Hematopoietic multipotent progenitor cell treated with erythropoietin and hydrocortisone succinate and interleukin-3 and kit ligand, for 4 days (in vitro differentiated cells): ENCODE measurements around the gene RPL19.
A peak's percentile ranks its signal among the peaks of the same experiment; 100 is the strongest.
"Not testable (repeated sequence)": the region's sequence is repeated elsewhere in the genome, so short reads cannot be mapped to it uniquely, and the experiment has no call there.

Experiments
- DNase-seq: peaks from one replicate; pipeline ENCODE4 v3.0.0-alpha.2; 2015

RPL19 gene

DNA sequence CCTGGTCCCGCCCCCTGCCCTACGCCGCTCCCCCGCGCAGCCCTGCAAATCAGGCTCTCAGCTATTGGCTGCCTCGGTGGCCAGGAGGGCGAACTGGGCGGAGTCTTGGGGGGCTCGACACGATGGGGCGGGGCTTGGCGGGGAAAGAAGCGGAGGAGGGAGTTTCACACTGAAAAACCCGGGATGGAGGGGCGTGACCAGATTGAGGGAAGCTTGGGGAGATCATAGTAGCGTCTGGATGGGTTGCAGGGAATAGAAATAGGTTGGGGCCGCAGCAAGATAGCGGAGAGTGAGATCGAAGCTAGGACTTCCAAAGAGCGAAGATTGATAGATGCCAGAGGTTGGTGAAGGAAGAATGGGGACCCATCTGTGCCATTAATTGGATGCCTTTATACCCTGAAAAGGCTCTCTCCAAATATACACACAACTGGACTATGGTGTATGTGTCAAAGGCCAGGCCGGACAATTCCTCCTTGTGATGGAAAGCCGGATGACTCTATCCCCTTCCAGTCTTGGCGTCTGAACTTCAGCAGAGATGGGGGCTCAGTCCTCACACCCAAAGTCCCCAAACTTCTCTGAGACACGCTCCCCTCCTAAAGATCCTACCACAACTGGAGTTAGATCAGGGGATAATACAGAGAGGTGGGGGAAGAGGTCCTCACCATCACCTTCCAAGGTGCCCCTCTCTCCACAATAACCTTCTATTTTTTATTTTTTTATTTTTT lies 26.0 kb downstream of the RPL19 start:
- DNase-seq: peak; percentile 69

DNA sequence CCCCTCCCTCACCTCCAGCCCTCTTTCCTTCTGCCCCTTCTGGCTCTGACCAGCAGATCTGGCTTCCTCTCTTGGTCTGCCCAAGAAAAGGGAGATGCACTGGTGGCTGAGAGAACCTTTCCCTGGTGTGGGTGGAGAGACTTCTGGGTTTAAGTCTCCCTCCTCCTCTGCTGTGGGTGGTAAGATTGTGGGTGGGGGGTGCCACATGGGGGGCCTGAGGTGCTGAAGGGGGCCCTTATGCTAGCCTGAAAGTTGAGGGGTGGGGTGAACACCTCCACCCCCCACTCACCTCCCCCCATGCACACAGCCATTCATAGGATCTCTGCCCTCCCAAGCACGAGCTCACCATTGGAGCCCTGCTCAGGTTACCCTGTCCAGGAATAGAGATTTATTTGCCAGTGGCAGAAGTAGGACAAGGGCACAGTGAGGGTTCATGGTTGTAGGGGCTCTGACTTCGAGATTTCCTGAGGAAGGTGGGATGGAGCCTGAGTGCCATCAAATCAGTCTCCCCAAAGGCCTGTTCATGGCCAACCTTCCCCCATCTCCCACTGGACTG lies 27.4 kb downstream of the RPL19 start:
- DNase-seq: no peak

DNA sequence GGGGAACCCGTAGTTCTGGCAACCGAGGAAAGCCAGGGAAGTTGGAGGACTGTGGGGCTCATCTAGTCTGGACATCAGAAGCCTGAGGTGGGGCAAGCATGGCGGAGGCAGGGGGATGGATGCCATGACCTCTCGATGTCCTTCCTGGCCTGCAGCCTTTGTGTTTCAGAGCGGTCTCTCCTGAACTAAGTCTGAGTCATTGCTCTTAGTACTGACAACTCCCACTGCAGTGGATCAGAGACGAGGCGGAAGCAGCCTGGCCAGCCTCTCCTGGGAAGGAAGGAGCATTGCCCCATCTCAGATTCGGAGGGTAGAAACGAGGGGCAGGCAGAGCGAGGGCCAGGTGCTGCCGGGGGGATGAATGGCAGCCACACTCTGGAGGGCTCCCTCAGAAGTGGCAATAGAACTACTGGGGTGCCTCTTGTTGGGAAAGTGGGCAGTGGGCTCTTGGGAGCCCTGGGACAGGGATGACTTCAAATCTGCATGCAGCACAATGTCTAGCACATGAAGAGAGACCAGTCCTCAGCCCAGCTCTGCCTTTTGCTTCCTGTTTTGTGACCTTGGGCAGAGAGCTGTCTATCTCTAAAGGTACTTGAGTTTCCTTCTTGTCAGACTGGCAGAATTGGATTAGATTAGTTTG lies 29.3 kb downstream of the RPL19 start:
- no peak for DNase-seq

DNA sequence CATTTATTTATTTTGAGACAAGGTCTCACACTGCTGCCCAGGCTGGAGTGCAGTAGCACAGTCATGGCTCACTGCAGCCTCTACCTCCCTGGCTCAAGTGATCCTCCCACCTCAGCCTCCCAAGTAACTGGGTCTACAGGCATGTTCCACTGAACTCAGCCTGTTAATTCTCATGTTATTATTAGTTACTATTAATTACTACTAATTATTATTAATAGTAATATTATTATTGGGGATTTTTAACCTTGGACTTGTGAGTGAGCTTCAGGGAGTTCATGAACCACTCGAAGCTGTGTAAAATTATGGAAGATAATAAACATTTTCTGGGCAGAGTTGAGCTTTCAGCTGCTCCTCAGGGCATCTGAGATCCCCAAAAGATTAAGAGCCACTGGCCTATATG lies 30.3 kb downstream of the RPL19 start:
- no peak for DNase-seq

DNA sequence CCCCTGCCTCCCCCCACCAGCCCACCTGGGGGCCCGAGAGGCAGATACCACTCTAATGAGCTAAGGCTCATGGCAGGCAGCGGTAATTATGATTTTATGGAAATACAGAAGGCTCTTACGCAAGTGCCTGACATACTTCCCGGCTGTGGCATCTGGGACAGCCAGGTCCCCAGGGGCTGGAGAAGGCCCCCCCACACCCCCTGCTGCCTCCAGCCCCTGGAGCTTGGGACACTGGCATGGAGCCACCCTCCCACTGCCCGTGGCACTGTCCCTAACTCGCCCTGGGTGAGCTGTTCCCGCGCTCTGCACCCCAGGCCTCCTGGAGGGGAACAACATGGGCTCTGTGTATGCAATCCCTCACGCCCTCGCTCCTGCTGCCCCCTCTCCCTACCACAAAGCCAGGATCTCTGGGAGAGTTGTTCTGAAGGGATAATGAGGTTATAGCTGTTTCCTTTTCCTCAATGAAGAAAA lies 31.0 kb downstream of the RPL19 start:
- no peak for DNase-seq

DNA sequence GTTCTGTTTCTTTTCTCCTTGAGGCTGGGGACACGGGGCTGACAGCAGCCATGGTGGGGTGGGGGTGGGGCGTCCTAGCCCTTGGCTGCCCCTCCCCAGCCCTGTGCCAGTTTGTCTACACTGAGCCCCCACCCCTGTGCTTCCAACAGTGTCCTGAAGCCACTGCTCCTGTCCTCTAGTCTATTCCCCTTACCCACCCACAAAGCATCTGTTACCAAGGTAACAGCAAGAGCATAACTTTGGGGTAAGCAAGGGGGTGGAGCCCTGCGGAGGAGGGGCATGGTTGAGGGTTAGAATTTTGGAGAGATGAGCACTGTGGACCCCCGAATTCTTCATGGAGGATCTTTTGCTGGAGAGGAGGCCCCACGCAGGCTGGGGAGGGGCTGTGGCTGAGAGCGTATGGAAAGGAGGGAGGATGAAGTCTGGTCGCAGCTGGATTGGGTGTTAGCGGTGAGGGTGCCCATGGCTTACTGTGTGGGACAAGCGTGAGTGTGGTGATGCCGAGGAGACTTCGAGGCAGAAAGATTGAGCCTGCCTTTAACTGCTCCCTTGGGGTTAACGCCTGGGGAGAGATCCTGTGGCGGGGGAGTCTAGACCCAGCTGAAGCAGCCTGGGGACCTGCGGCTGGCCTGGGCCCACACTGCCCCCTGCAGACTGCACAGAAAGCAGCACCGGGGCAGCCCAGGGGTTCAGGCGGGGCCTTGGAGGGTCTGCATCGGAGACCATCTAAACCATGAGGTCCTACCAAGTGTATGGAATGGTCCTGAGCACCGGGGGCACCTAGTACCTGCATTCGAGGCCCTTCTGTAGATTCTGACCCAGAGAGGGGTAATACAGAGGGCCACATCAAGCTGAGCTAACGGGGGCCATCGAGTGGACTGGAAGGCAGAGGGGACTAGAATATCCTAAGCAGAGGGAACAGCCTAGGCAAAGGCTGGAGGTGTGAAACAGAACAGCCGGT lies 31.8 kb downstream of the RPL19 start:
- DNase-seq: peak; percentile 68

DNA sequence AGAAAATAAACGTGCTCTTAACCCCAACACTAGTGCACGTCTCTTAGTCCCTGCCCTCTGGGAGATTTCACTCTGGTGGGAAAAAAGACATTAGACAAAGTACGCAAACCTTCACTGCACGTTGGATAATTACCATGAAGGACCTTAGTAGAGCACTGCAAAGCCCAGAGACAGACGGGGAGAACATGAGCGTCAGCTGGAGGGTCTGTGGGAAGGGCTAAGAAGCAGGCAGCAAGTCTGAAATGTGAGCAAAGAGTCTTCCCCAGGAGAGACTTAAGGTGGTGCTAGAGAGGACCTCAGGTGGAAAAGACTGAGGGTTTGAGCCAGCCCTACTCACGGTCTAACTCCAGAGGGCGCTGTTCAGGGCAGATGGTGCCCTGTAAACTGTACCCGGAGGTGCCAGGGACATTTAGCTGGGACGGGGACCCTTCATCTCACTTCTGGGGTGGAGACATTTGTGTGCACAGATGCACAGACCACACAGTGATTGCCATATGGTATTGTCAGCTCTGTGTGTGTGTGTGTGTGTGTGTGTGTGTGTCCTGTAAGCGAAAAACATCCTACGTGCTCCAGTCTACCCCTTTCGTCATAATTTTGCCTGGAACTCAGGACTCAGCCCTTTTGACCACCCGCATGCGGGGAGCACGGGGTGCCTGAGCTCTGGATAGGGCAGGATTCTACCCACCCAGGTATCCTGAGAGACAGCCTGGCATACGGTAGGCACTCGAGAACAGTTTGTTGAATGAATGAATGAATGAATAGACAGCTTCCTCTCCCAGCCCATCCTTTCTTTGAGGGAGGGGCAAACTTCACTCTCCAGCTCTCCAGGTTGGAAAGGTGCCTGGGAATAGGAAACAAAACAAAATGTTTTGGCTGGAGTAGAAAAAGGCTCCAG lies 35.7 kb downstream of the RPL19 start:
- DNase-seq: peak; percentile 90

DNA sequence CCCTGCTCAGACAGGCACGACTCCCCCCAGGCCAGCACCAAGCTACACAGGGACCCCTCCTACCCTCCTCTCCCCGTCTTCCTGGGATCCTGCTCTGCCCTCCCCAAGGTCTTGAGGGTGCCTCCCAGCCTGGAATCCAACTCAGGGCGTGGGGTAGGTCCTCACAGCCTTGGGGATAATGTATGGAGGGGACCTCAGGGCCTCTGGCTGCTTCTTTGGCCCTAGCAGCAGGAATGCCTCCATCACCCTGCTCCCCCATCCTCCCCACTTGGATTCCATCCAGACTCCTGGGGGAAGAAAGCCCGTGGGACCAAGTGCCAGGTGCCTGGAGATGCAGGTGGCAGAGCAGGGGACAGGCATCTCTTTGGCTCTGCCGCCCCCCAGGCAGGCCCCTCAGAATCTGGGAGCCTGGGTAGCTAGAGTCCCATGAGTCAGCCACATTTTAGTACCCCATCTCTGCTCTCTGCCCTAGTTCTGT lies 36.4 kb downstream of the RPL19 start:
- no peak for DNase-seq

DNA sequence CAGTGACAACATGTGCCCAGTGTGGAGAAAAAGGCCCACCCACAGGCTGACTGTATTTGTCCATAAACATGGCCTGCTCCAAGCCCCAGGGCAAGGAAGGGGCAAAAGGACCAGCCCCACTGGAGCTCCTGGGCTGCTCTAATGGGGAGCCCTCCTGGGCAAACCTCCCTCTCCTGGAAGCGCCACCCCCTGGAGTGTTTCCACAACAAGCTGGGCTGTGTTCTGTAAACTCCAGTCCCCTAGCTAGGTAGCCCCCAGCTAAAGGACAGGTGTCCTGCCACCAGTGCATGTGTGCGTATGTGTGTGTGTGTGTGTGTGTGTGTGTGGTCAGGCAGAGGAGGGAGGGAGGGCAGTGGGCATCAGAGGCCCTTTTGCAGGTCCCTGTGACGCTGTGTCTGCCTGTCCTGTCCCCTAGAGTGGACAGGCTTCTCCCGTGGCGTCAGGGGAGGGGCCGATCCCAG lies 36.9 kb downstream of the RPL19 start:
- DNase-seq: no peak

DNA sequence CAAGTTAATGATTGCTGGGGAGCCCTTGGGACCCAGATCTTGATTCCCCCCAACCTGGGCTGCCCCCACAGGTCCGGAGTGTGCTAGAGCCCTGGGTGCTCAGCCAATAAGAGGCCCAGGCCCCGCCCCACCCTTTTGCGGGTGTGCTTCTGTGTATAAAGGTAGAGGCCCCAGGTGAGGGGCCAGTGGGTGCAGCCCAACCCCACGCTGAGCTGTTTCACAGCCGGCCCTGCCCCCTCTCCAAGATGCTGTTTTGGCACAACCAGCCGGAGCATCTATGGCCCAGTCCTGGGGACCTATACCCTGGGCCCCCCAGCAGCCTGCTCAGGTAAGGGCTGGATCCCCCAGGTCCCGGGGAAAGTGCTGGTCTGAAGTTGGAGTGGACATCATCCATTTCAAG lies 37.5 kb downstream of the RPL19 start:
- DNase-seq: no peak

DNA sequence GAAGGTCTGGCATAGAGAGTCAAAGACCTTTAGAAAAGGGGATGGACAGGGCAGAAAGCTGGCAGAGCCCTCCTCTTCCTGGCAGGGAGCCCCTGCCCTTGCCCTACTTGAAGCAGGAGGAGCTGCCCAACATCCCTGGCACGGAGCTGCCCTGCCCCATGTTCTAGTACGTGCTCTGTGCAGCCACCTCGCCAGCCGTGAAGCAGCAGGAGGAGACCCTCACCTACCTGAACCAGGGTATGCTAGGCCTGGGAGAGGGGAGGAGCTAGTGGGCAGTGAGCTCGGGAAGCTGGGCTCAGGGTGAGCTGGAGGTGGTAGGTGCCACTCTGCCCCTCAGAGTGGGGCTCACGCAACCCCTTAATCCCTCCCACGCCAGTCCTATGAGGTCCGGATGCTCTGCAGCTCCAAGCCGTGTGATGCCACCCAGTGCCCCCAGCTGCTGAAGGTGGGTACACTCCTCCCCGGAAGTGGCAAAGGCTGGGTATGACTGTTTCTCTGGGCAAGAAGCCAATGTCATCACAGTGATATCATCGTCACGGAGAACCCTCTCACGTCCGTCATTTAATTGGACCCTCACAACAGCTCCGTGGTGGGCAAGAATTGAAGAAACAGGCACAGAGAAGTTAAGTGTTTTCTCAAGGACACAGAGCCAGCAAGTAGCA lies 38.4 kb downstream of the RPL19 start:
- peak; percentile 80 for DNase-seq

DNA sequence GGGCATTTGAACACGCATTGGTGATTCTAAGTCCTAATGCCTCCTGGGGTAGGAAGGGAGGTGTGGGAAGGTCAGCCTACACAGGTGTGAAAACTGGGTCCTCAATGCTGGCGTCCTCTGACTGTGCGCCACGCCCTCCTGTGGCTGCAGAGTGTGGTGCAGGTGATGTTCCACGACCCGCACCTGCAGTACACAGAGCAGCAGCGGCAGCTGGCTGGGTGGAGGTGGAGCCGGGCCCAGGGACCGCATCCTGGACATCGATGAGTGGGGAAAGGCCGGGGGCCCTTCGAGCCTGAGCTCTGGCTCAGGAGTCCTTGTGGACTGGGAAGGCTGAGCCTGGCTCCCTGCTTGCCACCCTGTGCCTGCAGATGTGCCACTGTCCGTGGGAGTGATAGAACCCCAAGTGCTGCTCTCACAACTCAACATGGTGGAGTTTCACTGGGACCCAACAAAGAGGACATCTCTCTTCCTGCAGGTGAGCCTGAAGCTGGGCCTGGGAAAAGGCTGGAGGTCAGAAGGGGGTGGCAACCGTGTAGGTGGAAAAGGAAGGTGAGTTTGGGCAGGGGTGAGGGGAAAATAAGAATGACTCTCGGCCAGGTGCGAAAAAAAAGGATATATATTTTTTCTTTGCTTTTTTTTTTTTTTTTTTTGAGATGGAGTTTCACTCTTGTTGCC lies 39.7 kb downstream of the RPL19 start:
- peak; percentile 62 for DNase-seq

DNA sequence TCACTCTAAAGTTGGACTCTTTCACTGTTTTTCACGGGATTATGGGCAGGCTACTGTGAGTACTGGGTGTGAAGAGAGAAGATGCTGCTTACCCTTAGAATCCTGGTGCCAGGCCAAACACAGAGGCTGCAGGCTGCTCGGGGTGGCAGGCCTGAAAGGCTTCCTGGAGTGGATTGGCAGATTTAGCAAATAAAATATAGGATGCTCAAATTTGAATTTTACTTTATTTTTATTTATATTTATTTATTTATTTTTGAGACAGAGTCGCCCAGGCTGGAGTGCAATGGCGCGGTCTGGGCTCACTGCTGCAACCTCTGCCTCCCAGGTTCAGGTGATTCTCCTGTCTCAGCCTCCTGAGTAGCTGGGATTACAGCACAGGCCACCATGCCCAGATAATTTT lies 40.5 kb downstream of the RPL19 start:
- DNase-seq: no peak

DNA sequence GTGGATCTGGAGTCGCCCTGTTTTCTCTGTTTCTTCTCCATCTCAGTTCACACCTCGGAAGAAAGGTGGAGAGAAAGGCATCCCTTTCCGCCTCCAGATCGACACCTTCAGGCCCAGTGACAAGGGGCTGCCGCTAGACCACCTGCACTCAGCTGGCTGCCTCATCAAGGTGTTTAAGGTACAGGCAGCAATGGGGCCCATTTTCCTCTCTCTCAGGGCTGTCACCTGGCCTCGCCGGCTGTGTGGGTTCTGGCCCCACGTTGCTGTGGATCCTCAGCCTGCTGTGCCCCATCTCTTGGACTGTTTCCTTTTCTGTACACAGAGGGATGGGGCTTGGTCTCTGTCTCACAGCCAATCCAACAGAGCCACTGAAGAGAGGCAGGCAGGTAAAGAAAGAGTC lies 43.1 kb downstream of the RPL19 start:
- no peak for DNase-seq

DNA sequence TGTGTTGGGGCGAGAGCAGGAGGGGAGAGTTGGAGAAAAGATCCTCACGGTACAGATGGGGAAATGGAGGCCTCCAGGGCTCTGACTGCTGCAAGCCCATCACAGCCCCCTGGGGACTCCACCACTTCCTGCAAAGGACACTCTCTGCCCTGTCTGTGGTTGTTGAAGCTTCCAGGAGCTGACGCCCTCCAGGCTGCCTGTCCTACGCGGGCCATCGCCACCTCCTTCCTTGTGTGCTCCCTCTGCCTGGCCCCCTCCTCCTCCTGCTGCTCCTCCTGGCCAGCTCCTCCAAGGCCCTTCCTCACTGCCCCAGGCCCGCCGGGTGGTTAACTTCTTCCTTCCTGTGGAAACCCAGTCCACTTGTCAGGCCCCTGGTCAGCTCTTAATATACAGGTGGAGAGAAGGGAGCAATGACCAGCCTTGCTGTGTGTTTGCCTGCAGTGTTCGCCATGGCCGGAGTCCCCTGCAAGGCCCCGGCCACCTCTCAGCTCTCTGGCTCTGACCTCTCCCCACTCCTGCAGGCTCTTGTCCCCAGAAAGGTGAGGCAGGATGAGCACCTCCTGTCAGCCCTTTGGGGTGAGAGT lies 44.0 kb downstream of the RPL19 start:
- peak; percentile 46 for DNase-seq

DNA sequence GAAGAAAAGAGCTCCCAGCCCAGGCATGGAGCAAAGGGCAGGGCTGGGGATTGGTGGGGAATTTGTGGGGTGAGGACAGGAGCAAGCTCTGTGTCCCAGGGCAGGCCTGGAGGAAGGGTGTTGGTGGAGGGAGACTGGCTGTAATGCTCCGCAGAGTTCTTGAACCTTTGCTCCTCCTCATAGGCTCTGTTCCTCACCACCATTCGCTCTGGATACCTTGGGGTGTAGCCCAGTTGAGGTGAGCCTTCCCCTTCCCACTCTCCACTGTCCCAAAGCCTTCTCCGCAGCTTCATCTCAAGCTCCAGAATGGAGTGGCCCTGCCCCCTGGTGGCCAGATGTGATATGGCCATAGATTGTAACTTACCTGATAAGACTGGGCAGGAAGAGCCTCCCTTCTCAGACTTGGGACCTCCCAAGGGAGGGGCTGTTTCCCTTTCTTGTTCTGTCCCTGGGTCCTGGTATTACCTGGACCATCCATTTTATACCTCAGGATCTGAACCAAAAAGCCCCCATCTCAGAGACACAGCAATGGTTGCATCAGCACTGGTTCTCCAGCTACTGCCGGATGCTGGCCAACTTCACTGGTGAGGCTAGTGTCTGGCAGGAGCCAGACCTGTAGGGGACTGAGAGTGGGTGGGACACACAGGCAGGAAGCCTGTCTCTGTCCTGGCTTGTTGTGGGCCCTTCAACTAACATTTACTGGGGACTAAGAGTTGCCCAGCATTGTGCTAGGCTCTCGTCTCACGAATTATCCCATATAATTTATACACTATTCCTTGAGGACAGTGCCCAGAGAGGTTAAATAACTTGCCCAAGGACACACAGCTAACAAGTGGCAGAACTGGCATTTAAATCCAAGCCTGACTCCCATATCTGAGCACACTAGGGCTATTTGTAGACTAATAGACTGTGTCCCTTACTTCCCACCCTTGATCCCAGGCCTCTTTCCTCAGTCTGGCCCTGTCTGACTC lies 44.8 kb downstream of the RPL19 start:
- DNase-seq: peak; percentile 93

DNA sequence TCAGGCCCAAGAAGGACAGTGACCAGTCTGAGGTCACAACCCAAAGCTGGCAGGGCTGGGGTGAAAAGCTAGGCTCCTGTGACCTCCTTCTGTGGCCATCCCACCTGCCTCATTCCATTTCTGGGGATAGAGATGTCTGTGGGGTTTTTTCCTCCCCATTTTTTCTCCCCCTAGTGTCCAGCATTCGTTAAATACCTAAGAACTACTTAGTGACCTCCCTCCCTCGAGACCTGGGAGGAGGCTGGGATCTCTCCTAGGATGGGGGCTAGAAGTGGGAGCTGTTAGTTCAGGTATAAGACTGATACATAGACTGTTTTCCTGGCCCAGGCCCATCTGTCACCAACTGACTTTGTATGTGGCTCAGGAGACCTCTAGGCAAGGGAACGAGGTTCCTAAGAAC lies 46.2 kb downstream of the RPL19 start:
- DNase-seq: no peak

DNA sequence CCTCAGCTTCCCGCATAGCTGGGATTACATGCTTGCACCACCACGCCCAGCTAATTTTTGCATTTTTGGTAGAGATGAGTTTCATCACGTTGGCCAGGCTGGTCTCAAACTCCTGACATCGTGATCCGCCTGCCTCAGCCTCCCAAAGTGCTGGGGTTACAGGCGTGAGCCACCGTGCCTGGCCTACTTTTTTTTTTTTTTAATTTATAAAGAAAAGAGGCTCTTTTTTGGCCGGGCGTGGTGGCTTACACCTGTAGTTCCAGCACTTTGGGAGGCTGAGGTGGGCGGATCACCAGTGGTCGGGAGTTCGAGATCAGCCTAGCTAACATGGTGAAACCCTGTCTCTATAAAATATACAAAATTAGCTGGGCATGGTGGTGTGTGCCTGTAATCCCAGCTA lies 50.0 kb downstream of the RPL19 start:
- DNase-seq: not testable (repeated sequence)

DNA sequence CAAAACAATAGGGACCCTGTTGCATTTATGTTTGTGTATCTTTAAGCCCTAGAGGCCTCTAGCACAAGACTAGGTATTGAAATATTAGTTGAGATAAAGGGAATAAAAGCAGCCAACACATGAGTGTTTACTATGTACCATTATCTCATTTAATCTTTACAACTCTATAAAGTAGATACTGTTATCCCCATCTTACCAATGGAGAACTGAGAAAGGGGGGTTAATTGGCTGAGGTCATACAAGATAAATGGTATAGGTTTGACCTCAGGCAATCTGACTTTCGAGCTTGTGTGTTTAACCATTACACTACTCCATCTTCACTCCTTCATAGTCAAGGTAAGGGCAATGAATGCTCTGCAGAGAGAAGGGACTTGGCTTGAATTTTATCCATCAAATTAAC lies 51.9 kb downstream of the RPL19 start:
- no peak for DNase-seq
